ENCODE measurements around the gene RBM24.

The RBM24 gene

DNA sequence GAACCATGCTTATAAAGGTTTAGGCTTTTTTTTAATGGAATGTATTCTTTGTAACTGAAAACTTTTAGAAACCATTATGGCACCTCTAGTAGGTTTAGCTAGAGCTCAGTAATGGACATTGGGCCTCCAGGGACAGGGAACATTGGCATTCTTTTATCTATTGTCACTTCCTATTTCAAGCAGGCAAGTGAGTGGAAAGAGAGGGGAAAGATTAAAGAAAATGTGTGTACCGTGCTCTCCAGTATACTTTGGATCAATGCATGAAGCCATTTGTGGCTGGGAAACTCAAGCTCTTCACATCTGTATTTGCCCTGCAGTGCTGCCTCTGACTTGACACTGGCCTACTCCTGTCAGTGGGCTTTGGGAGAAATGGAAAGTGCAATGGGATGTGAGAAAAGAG is 18.6 kb downstream of the RBM24 start:
- no peaks in the 10 kb centered on the region for H3K27me3 ChIP-seq (ENCODE audit: low read depth, low read length)
- no peaks in the 10 kb centered on the region for H3K4me1 ChIP-seq (ENCODE audit: low read length)
- no peak overlapping the region for H3K4me2 ChIP-seq (ENCODE audit: low read length)
- no peaks in the 10 kb centered on the region for H4K20me1 ChIP-seq (ENCODE audit: insufficient read depth, low read length)
- H3K9ac ChIP-seq (ENCODE audit: low read length), result no peak overlapping the region
- H3K79me2 ChIP-seq (ENCODE audit: low read length), result no peaks in the 10 kb centered on the region
- H3K36me3 ChIP-seq (replicated peaks; ENCODE audit: low read depth, low read length), result no peaks in the 10 kb centered on the region
- H2AFZ ChIP-seq (ENCODE audit: low read depth, low read length), result no peak overlapping the region
- no peak overlapping the region for H3K27ac ChIP-seq (ENCODE audit: low read length)
- no peaks in the 10 kb centered on the region for H3K9me3 ChIP-seq (ENCODE audit: insufficient read depth, low read length)
- H3K4me3 ChIP-seq (ENCODE audit: low read length), result no peak overlapping the region
- TF ChIP-seq CTCF (IDR thresholded peaks at IDR 0.05; ENCODE audit: low read depth, low read length) (no peak), EZH2phosphoT487 (IDR thresholded peaks at IDR 0.05; ENCODE audit: low read depth) (no peak)

DNA sequence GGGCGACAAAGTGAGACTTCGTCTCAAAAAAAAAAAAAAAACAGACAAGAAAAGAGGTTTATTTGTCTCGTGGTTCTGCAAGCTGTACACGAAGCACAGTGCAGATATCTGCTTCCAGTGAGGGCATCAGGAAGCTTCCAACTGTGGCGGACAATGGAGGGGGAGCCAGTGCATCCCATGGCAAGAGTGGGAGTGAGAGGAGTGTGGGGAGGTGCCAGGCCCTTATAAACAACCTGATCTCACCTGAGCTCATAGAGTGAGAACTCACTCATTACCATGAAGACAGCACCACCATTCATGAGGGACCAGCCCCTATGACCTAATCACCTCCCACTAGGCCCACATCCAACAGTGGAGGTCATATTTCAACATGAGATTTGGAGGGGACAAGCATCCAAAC is 19.5 kb downstream of the RBM24 start:
- H3K4me2 ChIP-seq (ENCODE audit: low read length), result no peak overlapping the region
- H3K4me1 ChIP-seq (ENCODE audit: low read length), result no peaks in the 10 kb centered on the region
- H3K9me3 ChIP-seq (ENCODE audit: insufficient read depth, low read length), result no peaks in the 10 kb centered on the region
- no peak overlapping the region for H3K27ac ChIP-seq (ENCODE audit: low read length)
- H3K27me3 ChIP-seq (ENCODE audit: low read depth, low read length), result no peaks in the 10 kb centered on the region
- H3K4me3 ChIP-seq (ENCODE audit: low read length), result no peak overlapping the region
- H2AFZ ChIP-seq (ENCODE audit: low read depth, low read length), result no peak overlapping the region
- H4K20me1 ChIP-seq (ENCODE audit: insufficient read depth, low read length), result no peaks in the 10 kb centered on the region
- no peak overlapping the region for H3K9ac ChIP-seq (ENCODE audit: low read length)
- no peak for TF ChIP-seq EZH2phosphoT487 (IDR thresholded peaks at IDR 0.05; ENCODE audit: low read depth)
- TF ChIP-seq CTCF (IDR thresholded peaks at IDR 0.05; ENCODE audit: low read depth, low read length), result no peak
- no peaks in the 10 kb centered on the region for H3K36me3 ChIP-seq (replicated peaks; ENCODE audit: low read depth, low read length)
- H3K79me2 ChIP-seq (ENCODE audit: low read length), result no peaks in the 10 kb centered on the region

GRCh38 chr6:17303444-17303843 is 22.3 kb downstream of the RBM24 start:
- Histone ChIP-seq H4K20me1 (ENCODE audit: insufficient read depth, low read length) (no peaks in the 10 kb centered on the region), H3K4me3 (ENCODE audit: low read length) (no peak overlapping the region), H3K4me1 (ENCODE audit: low read length) (no peaks in the 10 kb centered on the region), H3K36me3 (replicated peaks; ENCODE audit: low read depth, low read length) (no peaks in the 10 kb centered on the region), H3K27ac (ENCODE audit: low read length) (no peak overlapping the region), H3K27me3 (ENCODE audit: low read depth, low read length) (no peaks in the 10 kb centered on the region), H3K9me3 (ENCODE audit: insufficient read depth, low read length) (no peaks in the 10 kb centered on the region), H3K79me2 (ENCODE audit: low read length) (no peaks in the 10 kb centered on the region), H3K4me2 (ENCODE audit: low read length) (no peak overlapping the region), H3K9ac (ENCODE audit: low read length) (no peak overlapping the region), H2AFZ (ENCODE audit: low read depth, low read length) (no peak overlapping the region)
- no peak for TF ChIP-seq CTCF (IDR thresholded peaks at IDR 0.05; ENCODE audit: low read depth, low read length)
- TF ChIP-seq EZH2phosphoT487 (IDR thresholded peaks at IDR 0.05; ENCODE audit: low read depth), result no peak

GRCh38 chr6:17305219-17306001 is 24.2 kb downstream of the RBM24 start:
- Histone ChIP-seq H2AFZ (ENCODE audit: low read depth, low read length) (no peak overlapping the region), H3K9me3 (ENCODE audit: insufficient read depth, low read length) (no peaks in the 10 kb centered on the region), H3K36me3 (replicated peaks; ENCODE audit: low read depth, low read length) (no peaks in the 10 kb centered on the region), H3K9ac (ENCODE audit: low read length) (no peak overlapping the region), H3K79me2 (ENCODE audit: low read length) (no peaks in the 10 kb centered on the region), H3K4me1 (ENCODE audit: low read length) (no peaks in the 10 kb centered on the region), H3K4me3 (ENCODE audit: low read length) (no peak overlapping the region), H3K27me3 (ENCODE audit: low read depth, low read length) (no peaks in the 10 kb centered on the region), H3K27ac (ENCODE audit: low read length) (no peak overlapping the region), H3K4me2 (ENCODE audit: low read length) (no peak overlapping the region), H4K20me1 (ENCODE audit: insufficient read depth, low read length) (no peaks in the 10 kb centered on the region)
- TF ChIP-seq EZH2phosphoT487 (IDR thresholded peaks at IDR 0.05; ENCODE audit: low read depth) (no peak), CTCF (IDR thresholded peaks at IDR 0.05; ENCODE audit: low read depth, low read length) (no peak)
